Ishikawa (cell line): ENCODE measurements around the gene CCDC170.
A peak's percentile ranks its signal among the peaks of the same experiment; 100 is the strongest.

Experiments used
- CEBPB ChIP-seq: IDR thresholded peaks from 2 replicates; pipeline ENCODE4 v1.6.1; 2012
- CREB1 ChIP-seq: IDR thresholded peaks from 2 replicates; pipeline ENCODE4 v1.6.1; 2012; ENCODE audit warnings: low read depth
- EGR1 ChIP-seq: IDR thresholded peaks from 2 replicates; pipeline ENCODE4 v1.6.1; 2012
- EP300 ChIP-seq: IDR thresholded peaks from 2 replicates; pipeline ENCODE4 v1.6.1; 2012; ENCODE audit warnings: borderline replicate concordance
- FOXM1 ChIP-seq: IDR thresholded peaks from 2 replicates; pipeline ENCODE4 v1.6.1; 2012; ENCODE audit warnings: low read depth, borderline replicate concordance
- MAX ChIP-seq: IDR thresholded peaks from 2 replicates; pipeline ENCODE4 v1.6.1; 2012
- NFIC ChIP-seq: IDR thresholded peaks from 2 replicates; pipeline ENCODE4 v1.6.1; 2012
- RAD21 ChIP-seq: IDR thresholded peaks from 2 replicates; pipeline ENCODE4 v1.6.1; 2012; ENCODE audit warnings: low read depth
- REST ChIP-seq: IDR thresholded peaks from 2 replicates; pipeline ENCODE4 v1.6.1; 2012; ENCODE audit warnings: low read depth, mild to moderate bottlenecking
- TAF1 ChIP-seq: IDR thresholded peaks from 2 replicates; pipeline ENCODE4 v1.6.1; 2012; ENCODE audit warnings: low read depth, mild to moderate bottlenecking
- TCF12 ChIP-seq: IDR thresholded peaks from 2 replicates; pipeline ENCODE4 v1.6.1; 2012; ENCODE audit warnings: low read depth
- TEAD4 ChIP-seq: IDR thresholded peaks from 2 replicates; pipeline ENCODE4 v1.6.1; 2012
- USF1 ChIP-seq: IDR thresholded peaks from 2 replicates; pipeline ENCODE4 v1.6.1; 2012
- YY1 ChIP-seq: IDR thresholded peaks from 2 replicates; pipeline ENCODE4 v1.6.1; 2012; ENCODE audit warnings: low read depth
- ZBTB7A ChIP-seq: IDR thresholded peaks from 2 replicates; pipeline ENCODE4 v1.6.1; 2012; ENCODE audit warnings: low read depth

The CCDC170 gene

GRCh38 chr6:151617539-151617938, 123.7 kb downstream of the CCDC170 start:
- TF ChIP-seq CEBPB (0 out of 2 replicates have a peak, but pooled peaks have one; percentile 4), NFIC (no peak)

- TF ChIP-seq TCF12: peak; percentile 53; the same call in 1 of the 2 replicates
- TF ChIP-seq REST: no peak
- TF ChIP-seq YY1: no peak
- peak; percentile 45; the same call in 1 of the 2 replicates for TF ChIP-seq EP300
- 0 out of 2 replicates have a peak, but pooled peaks have one; percentile 34 for TF ChIP-seq TEAD4
- TF ChIP-seq FOXM1: no peak
- peak; percentile 85 for TF ChIP-seq NFIC
- no peak for TF ChIP-seq ZBTB7A
- 0 out of 2 replicates have a peak, but pooled peaks have one; percentile 2 for TF ChIP-seq RAD21
Observed at GRCh38 chr6:151618717-151619116, 124.9 kb downstream of the CCDC170 start.

GRCh38 chr6:151620179-151620578, 126.4 kb downstream of the CCDC170 start:
- TF ChIP-seq TEAD4: no peak
- no peak for TF ChIP-seq YY1
- TF ChIP-seq RAD21: no peak
- no peak for TF ChIP-seq EGR1
- TF ChIP-seq EP300: no peak
- TF ChIP-seq MAX: no peak
- TF ChIP-seq REST: no peak
- TF ChIP-seq USF1: no peak
- TF ChIP-seq NFIC: no peak

- TF ChIP-seq ZBTB7A (no peak), CEBPB (no peak), TAF1 (no peak), NFIC (no peak), RAD21 (no peak), TEAD4 (no peak), MAX (no peak), EP300 (no peak), YY1 (no peak)
Observed at GRCh38 chr6:151624071-151624470, 130.3 kb downstream of the CCDC170 start.

- TF ChIP-seq RAD21: no peak
- TF ChIP-seq REST: no peak
- TF ChIP-seq MAX: no peak
- TF ChIP-seq CREB1: no peak
- no peak for TF ChIP-seq EP300
- no peak for TF ChIP-seq TAF1
Observed at GRCh38 chr6:151624481-151624880, 130.7 kb downstream of the CCDC170 start.

- TF ChIP-seq TEAD4: no peak
- no peak for TF ChIP-seq EGR1
- no peak for TF ChIP-seq USF1
- no peak for TF ChIP-seq ZBTB7A
- no peak for TF ChIP-seq CREB1
- no peak for TF ChIP-seq RAD21
- no peak for TF ChIP-seq MAX
- no peak for TF ChIP-seq TCF12
- no peak for TF ChIP-seq CEBPB
Observed at GRCh38 chr6:151624900-151625536, 131.2 kb downstream of the CCDC170 start.
